ENCODE results near the gene RRAD. TPM values are rescaled to one million over a fixed set of nuclear protein-coding genes. Genes with fewer than 3 reads are reported as not detected.
A peak's percentile ranks its signal among the peaks of the same experiment; 100 is the strongest.

RRAD gene
- total RNA-seq, 1 donor from 2014 or later: 0.24 TPM

GRCh38 chr16:66878067-66878466 is 47.3 kb downstream of the RRAD start:
- peaks cover 6% of the 10 kb centered on the region for H3K27me3 Mint-ChIP-seq (ENCODE audit: insufficient read depth, low read depth)
- H3K9me3 ChIP-seq (ENCODE audit: low read depth): no peaks in the 10 kb centered on the region
- peaks cover 14% of the 10 kb centered on the region for H4K20me1 ChIP-seq (ENCODE audit: low read depth)
- H3K4me1 Mint-ChIP-seq: peaks cover 29% of the 10 kb centered on the region
- peaks cover 4% of the 10 kb centered on the region for H3K4me1 ChIP-seq
- no peak overlapping the region for H2AFZ ChIP-seq (replicated peaks)
- no peak for TF ChIP-seq EZH2phosphoT487 (IDR thresholded peaks at IDR 0.05)
- TF ChIP-seq EZH2 (IDR thresholded peaks at IDR 0.05): no peak
- H3K36me3 Mint-ChIP-seq: no peaks in the 10 kb centered on the region
- H3K27ac Mint-ChIP-seq: peak overlapping the region; percentile 25
- H3K27ac ChIP-seq: no peak overlapping the region
- no peaks in the 10 kb centered on the region for H3K9me3 Mint-ChIP-seq
- H3K4me3 ChIP-seq: no peak overlapping the region
- no peaks in the 10 kb centered on the region for H3K36me3 ChIP-seq
- H3K4me2 ChIP-seq: no peak overlapping the region
- peaks cover 13% of the 10 kb centered on the region for H3F3A ChIP-seq (ENCODE audit: low read depth)
- no peak overlapping the region for H3K9ac ChIP-seq
- DNase-seq (ENCODE audit: low spot score): no peak
- peaks cover 10% of the 10 kb centered on the region for H3K27me3 ChIP-seq
- H3K79me2 ChIP-seq (ENCODE audit: low read depth): peaks cover 15% of the 10 kb centered on the region
- no peak overlapping the region for H3K4me3 Mint-ChIP-seq

DNA sequence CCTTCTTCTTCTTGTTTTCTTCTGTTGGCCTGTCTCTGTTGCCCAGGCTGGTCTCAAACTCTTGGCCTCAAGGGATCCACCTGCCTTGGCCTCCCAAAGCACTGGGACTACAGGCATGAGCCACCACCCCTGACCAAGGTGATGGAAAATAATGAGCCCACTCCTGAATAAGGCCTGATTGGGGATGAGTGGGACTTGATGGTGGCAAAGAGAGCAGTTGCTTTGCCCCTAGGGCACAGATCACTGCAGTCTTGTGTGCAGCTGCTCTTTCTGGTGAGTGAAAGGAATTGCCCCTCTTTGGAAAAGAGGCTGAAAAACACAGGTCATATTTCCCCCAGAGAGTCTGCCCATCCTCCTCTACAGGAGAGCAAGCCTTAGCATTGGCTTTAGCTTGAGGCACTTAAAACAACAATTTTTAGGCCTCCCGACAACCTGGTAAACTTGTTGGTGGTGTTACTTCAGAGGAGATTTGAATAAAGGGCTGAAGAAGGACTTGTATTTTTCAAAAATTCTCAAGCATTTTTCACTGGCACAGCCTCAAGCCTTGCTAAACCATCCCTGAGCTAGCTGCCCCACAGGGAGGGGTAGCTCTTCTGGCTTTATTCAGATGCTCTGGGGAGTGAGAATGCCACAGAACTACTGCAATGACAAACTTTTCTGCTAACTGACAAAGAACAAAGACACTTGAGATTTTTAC is 51.1 kb downstream of the RRAD start:
- Histone ChIP-seq H3K9ac (no peak overlapping the region), H3K4me2 (no peak overlapping the region), H3K9me3 (ENCODE audit: low read depth) (no peaks in the 10 kb centered on the region), H4K20me1 (ENCODE audit: low read depth) (no peaks in the 10 kb centered on the region), H3K27me3 (peaks cover 24% of the 10 kb centered on the region), H3K79me2 (ENCODE audit: low read depth) (no peaks in the 10 kb centered on the region), H3K4me3 (no peak overlapping the region), H3K36me3 (no peaks in the 10 kb centered on the region), H3F3A (ENCODE audit: low read depth) (peaks cover 13% of the 10 kb centered on the region), H2AFZ (replicated peaks) (no peak overlapping the region), H3K27ac (no peak overlapping the region), H3K4me1 (no peaks in the 10 kb centered on the region)
- no peak for DNase-seq (ENCODE audit: low spot score)
- Mint-ChIP-seq H3K4me3 (peak overlapping the region; percentile 67), H3K27me3 (ENCODE audit: insufficient read depth, low read depth) (peaks cover 6% of the 10 kb centered on the region), H3K9me3 (no peaks in the 10 kb centered on the region), H3K4me1 (peaks cover 26% of the 10 kb centered on the region), H3K36me3 (no peaks in the 10 kb centered on the region), H3K27ac (peak overlapping the region; percentile 90)
- no peak for TF ChIP-seq EZH2phosphoT487 (IDR thresholded peaks at IDR 0.05)
- no peak for TF ChIP-seq CTCF (IDR thresholded peaks at IDR 0.05)

GRCh38 chr16:66873685-66874055 is 51.7 kb downstream of the RRAD start:
- DNase-seq (ENCODE audit: low spot score): no peak
- no peaks in the 10 kb centered on the region for H3K79me2 ChIP-seq (ENCODE audit: low read depth)
- no peaks in the 10 kb centered on the region for H3K36me3 Mint-ChIP-seq
- H3K4me3 Mint-ChIP-seq: no peak overlapping the region
- no peaks in the 10 kb centered on the region for H3K4me1 ChIP-seq
- H3K9ac ChIP-seq: no peak overlapping the region
- H3K4me3 ChIP-seq: no peak overlapping the region
- no peaks in the 10 kb centered on the region for H3K9me3 ChIP-seq (ENCODE audit: low read depth)
- no peak overlapping the region for H3K4me2 ChIP-seq
- no peak overlapping the region for H3K27ac ChIP-seq
- H3K27ac Mint-ChIP-seq: no peak overlapping the region
- H3K9me3 Mint-ChIP-seq: no peaks in the 10 kb centered on the region
- H2AFZ ChIP-seq (replicated peaks): no peak overlapping the region
- H3K4me1 Mint-ChIP-seq: peaks cover 26% of the 10 kb centered on the region
- H3F3A ChIP-seq (ENCODE audit: low read depth): peaks cover 13% of the 10 kb centered on the region
- TF ChIP-seq CTCF (IDR thresholded peaks at IDR 0.05) (no peak), EZH2 (IDR thresholded peaks at IDR 0.05) (no peak), EZH2phosphoT487 (IDR thresholded peaks at IDR 0.05) (no peak)
- peaks cover 24% of the 10 kb centered on the region for H3K27me3 ChIP-seq
- H3K27me3 Mint-ChIP-seq (ENCODE audit: insufficient read depth, low read depth): peaks cover 5% of the 10 kb centered on the region
- no peaks in the 10 kb centered on the region for H3K36me3 ChIP-seq
- no peaks in the 10 kb centered on the region for H4K20me1 ChIP-seq (ENCODE audit: low read depth)

DNA sequence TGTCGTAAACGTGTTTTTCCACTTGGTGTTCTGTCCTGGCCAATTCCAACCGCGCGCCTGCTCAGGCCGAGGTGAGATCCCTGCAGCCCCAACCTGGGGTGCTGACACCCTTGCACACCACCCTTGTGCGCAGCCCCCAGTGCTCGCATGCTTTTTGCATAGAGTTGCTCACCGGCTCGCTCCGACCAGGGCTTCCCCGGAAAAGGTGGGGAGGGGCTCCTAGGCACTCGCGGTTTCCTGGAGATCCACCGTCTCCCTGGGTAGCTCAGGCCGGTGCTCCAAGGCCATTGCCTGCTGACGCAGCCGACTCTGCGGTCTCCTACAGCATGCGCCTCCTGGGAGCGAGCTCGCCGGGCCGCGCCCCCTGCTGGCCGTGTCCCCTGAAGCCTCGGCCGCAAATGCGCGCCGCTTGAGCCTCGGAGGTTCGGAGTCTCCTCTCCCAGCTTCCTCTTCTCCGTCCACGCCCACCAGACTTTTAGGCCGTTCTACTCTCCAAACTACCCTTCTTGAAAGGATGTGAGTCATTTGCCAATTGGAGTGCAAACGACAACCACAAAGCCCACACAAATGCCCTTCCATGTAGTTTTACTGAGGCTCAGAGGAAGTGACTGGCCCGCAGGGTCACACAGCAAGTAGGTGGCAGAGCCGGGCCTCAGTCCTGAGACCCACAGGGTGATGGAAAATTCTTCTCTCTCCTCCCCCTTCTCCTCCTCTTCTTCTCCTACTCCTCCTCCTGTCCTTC is 52.2 kb downstream of the RRAD start:
- Histone ChIP-seq H3F3A (ENCODE audit: low read depth) (peaks cover 10% of the 10 kb centered on the region), H3K9ac (no peak overlapping the region), H2AFZ (replicated peaks) (peak overlapping the region; percentile 92), H3K27me3 (peaks cover 24% of the 10 kb centered on the region), H3K27ac (no peak overlapping the region), H3K36me3 (no peaks in the 10 kb centered on the region), H3K9me3 (ENCODE audit: low read depth) (no peaks in the 10 kb centered on the region), H3K4me3 (peak overlapping the region; percentile 40), H3K4me1 (no peaks in the 10 kb centered on the region), H4K20me1 (ENCODE audit: low read depth) (no peaks in the 10 kb centered on the region), H3K4me2 (peak overlapping the region; percentile 78), H3K79me2 (ENCODE audit: low read depth) (no peaks in the 10 kb centered on the region)
- peak overlapping the region; percentile 76 for H3K4me3 Mint-ChIP-seq
- no peaks in the 10 kb centered on the region for H3K9me3 Mint-ChIP-seq
- DNase-seq (ENCODE audit: low spot score): peak; percentile 88
- H3K27ac Mint-ChIP-seq: peak overlapping the region; percentile 78
- TF ChIP-seq EZH2 (IDR thresholded peaks at IDR 0.05): peak; percentile 50
- peak; percentile 93 for TF ChIP-seq CTCF (IDR thresholded peaks at IDR 0.05)
- peak; percentile 36 for TF ChIP-seq EZH2phosphoT487 (IDR thresholded peaks at IDR 0.05)
- peaks cover 3% of the 10 kb centered on the region for H3K27me3 Mint-ChIP-seq (ENCODE audit: insufficient read depth, low read depth)
- no peaks in the 10 kb centered on the region for H3K36me3 Mint-ChIP-seq
- peaks cover 24% of the 10 kb centered on the region for H3K4me1 Mint-ChIP-seq

Data from neural progenitor cell (in vitro differentiated cells).